ENCODE data around the gene S100A5.

- TF ChIP-seq, protein P1, sequence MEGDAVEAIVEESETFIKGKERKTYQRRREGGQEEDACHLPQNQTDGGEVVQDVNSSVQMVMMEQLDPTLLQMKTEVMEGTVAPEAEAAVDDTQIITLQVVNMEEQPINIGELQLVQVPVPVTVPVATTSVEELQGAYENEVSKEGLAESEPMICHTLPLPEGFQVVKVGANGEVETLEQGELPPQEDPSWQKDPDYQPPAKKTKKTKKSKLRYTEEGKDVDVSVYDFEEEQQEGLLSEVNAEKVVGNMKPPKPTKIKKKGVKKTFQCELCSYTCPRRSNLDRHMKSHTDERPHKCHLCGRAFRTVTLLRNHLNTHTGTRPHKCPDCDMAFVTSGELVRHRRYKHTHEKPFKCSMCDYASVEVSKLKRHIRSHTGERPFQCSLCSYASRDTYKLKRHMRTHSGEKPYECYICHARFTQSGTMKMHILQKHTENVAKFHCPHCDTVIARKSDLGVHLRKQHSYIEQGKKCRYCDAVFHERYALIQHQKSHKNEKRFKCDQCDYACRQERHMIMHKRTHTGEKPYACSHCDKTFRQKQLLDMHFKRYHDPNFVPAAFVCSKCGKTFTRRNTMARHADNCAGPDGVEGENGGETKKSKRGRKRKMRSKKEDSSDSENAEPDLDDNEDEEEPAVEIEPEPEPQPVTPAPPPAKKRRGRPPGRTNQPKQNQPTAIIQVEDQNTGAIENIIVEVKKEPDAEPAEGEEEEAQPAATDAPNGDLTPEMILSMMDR (IDR thresholded peaks at IDR 0.05; ENCODE audit: low read depth, low read length) = no peak
- no peak for TF ChIP-seq POLR2A (IDR thresholded peaks at IDR 0.05; ENCODE audit: extremely low read depth, insufficient read length)
- no peak for TF ChIP-seq MYC (IDR thresholded peaks at IDR 0.05; ENCODE audit: low read depth, low read length)
- TF ChIP-seq, protein P2, sequence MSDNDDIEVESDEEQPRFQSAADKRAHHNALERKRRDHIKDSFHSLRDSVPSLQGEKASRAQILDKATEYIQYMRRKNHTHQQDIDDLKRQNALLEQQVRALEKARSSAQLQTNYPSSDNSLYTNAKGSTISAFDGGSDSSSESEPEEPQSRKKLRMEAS (IDR thresholded peaks at IDR 0.05; ENCODE audit: low read depth, low read length) = no peak
Observed at GRCh38 chr1:153563483-153563901, 22.8 kb upstream of the S100A5 start.

Data from NB4 (cell line).